Activated T-cell treated with anti-CD3 and anti-CD28 coated beads, Interleukin-2, amount 50 U/mL, for 72 hours (primary cell): ENCODE measurements around the gene LYRM2. TPM values are rescaled to one million over a fixed set of nuclear protein-coding genes. Genes with fewer than 3 reads are reported as not detected.
"Not testable (repeated sequence)": the region's sequence is repeated elsewhere in the genome, so short reads cannot be mapped to it uniquely, and the experiment has no call there.

Experiments used
- ATAC-seq, 2 donors: fragments of 150-1000 bp; cut with Tn5 transposase; replicated peaks in 1 of 2; 2 replicates each; pipeline ENCODE4 v1.10.0; 2021; ENCODE audit warnings: moderate library complexity in 2 of 2, mild to moderate bottlenecking in 1 of 2
- DNase-seq, 2 donors: peaks; one replicate each; pipeline ENCODE4 v3.0.0; 2021 to 2022; ENCODE audit warnings: mixed read lengths in 1 of 2
- H3K27ac Mint-ChIP-seq: one replicate; pipeline ENCODE4 v1.8.0; 2022; ENCODE audit warnings: mild to moderate bottlenecking, moderate library complexity, mixed read lengths
- H3K27me3 Mint-ChIP-seq: one replicate; pipeline ENCODE4 v1.8.0; 2022; ENCODE audit warnings: low read depth, mixed read lengths
- H3K36me3 Mint-ChIP-seq, 2 donors: one replicate each; pipeline ENCODE4 v1.8.0; 2022; ENCODE audit warnings: mixed read lengths in 2 of 2, mild to moderate bottlenecking in 1 of 2; ENCODE audit not compliant: insufficient read depth in 2 of 2
- H3K4me1 Mint-ChIP-seq: one replicate; pipeline ENCODE4 v1.8.0; 2022; ENCODE audit warnings: low read depth, mixed read lengths
- H3K4me3 Mint-ChIP-seq, 2 donors: one replicate each; pipeline ENCODE4 v1.8.0; 2022; ENCODE audit warnings: mild to moderate bottlenecking in 2 of 2, mixed read lengths in 2 of 2, moderate library complexity in 2 of 2
- H3K9me3 Mint-ChIP-seq, 2 donors: one replicate each; pipeline ENCODE4 v1.8.0; 2022; ENCODE audit warnings: mixed read lengths in 2 of 2
- total RNA-seq, 2 donors: library from RNA; stranded (reverse); gene quantifications; one replicate each; pipeline ENCODE4 v1.2.3, GENCODE V29; 2022

Gene LYRM2
- total RNA-seq, 2 donors from 2014 or later, result 17.9 to 18.4 TPM

DNA sequence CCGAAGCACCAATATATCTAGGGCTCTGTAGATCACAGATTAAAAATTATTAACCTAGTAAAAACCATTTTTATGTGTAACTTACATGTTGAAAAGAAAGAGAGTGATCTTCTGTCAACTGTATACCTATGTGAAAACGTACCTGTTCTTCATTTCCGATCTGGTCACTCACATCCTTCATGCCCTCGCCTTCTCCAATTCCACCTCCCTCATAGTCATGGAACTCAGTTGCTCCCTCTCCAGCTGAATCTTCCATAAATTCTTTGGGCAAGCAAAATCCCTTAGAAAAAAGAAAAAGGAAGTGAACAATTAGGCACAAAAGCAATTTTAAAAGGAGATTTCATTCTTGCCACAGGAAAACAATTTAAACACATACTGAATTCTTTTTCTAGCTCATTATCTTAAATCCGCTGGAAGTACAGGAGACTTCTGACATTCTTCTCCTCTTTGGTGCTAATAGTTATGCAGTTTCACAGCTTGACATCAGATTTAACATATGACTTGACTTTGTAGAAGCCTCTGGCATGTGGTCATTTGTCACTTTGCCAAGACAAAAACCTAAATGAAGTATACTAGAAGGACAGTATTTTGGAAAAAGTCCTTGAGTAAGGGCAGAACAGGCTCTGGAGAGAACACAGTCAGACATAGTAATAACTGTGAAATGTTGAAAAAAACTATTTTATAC is 29.5 kb upstream of the LYRM2 start:
- no peaks in the 10 kb centered on the region for H3K9me3 Mint-ChIP-seq
- no peaks in the 10 kb centered on the region for H3K27me3 Mint-ChIP-seq
- peaks cover 7 to 15% of the 10 kb centered on the region in 2 donors for H3K36me3 Mint-ChIP-seq
- DNase-seq, result no peak
- H3K4me3 Mint-ChIP-seq, result no peak overlapping the region
- no peaks in the 10 kb centered on the region for H3K4me1 Mint-ChIP-seq
- H3K27ac Mint-ChIP-seq, result peak overlapping the region; percentile 0
- ATAC-seq, result no peak

DNA sequence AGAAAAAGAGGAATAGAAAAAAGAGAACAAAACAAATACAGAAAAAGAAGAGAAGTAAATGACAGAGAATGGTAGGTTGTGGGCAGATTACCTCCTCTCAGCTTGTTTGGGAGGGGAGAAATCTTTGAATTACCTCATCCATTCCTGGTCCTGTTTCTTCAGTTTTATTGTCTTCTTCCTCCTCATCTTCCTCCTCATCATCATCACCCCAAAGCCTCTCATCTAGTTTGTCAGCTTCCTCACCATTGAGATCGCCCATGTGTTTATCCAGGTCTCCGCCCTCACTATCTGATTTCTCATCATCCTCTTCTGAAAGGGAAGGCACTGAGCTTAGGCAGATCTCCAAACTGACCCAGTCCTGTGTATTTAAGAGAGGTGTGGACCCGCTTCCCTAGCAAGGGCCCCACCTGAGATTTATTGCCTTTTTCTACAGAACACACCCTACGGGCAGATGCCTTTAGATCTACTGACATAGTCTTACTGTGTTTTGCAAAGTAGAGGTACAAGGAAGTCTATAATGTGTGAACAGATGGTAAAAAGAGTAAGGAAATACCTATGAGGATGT is 24.2 kb upstream of the LYRM2 start:
- ATAC-seq (no peak), DNase-seq (no peak)
- H3K27me3 Mint-ChIP-seq, result no peaks in the 10 kb centered on the region
- no peaks in the 10 kb centered on the region for H3K4me1 Mint-ChIP-seq
- no peak overlapping the region for H3K27ac Mint-ChIP-seq
- H3K36me3 Mint-ChIP-seq, result peaks cover 9 to 21% of the 10 kb centered on the region in 2 donors
- no peak overlapping the region for H3K4me3 Mint-ChIP-seq
- no peaks in the 10 kb centered on the region for H3K9me3 Mint-ChIP-seq

DNA sequence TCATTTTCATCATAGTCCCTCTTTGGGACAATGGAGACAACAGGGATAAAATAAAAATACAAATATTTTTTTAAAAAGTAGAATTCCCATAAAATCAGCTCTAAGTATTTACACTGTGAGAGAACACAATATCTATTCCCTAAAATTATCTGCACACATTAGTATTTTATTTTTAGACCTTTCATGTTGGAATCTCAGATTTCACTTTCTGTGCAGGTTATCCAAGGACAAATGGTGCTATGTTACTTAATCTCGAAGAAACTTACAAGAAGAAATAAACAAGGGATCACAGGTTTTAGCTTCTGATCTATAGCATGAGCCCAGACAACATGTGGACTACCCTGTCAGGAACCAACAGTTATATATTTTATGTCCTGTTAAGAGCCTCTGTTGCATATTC is 23.0 kb upstream of the LYRM2 start:
- ATAC-seq, result no peak
- peaks cover 9 to 20% of the 10 kb centered on the region in 2 donors for H3K36me3 Mint-ChIP-seq

DNA sequence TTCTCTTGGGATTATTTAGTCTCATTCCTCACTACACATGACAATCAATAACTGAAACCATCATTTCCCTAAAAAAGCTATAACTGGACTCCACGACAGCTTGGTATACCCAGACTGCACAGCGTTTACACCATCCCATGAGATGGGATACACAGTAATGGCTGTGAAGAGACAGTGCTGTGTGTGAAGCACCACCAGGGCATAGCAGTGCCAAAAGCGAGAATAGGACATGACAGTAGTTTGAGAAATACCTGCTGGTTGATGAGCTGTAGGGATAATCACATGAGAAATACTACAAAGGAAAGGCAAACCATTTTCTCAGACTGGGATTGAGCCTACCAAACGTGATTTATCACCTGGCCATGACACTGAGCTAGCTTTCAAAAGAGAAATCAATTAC is 22.4 kb upstream of the LYRM2 start:
- Mint-ChIP-seq H3K9me3 (no peaks in the 10 kb centered on the region), H3K4me1 (no peaks in the 10 kb centered on the region), H3K36me3 (peaks cover 9 to 20% of the 10 kb centered on the region in 2 donors), H3K27ac (no peak overlapping the region), H3K27me3 (no peaks in the 10 kb centered on the region), H3K4me3 (no peak overlapping the region)
- DNase-seq, result no peak
- ATAC-seq, result no peak

More for the DNA sequence above, 23.0 kb upstream of the LYRM2 start:
- Mint-ChIP-seq H3K4me1 (no peaks in the 10 kb centered on the region), H3K27ac (no peak overlapping the region), H3K4me3 (no peak overlapping the region), H3K27me3 (no peaks in the 10 kb centered on the region), H3K9me3 (no peaks in the 10 kb centered on the region)
- no peak for DNase-seq

DNA sequence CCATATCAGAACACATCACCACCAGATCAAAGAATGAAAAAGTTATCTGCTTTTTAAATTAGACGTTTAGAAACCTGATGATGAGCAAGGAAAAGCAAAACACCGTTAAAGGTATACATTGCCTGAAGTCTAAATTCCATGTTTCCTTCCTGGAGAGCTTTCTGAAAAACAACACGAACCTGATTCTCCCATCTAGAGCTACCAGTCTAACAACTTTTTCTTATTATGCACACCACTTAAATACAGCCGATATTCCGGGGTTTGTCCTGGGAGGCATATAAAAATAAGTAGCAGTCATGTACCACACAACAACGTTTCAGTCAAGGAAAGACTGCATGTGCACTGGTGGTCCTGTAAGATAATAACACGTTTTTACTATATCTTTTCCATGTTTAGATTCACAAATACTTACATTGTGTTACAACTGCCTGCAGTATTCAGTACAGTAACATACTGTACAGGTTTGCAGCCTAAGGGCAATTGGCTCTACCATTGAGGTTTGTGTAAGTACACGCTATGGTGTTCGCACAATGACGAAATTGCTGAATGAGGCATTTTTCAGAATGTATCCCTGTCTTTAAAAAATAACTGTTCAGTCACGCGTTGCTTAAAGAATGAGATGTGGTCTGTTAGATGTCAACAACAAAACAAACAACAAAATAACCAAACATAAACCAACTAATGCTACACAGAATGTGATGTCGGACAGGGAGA is 19.1 kb upstream of the LYRM2 start:
- no peaks in the 10 kb centered on the region for H3K4me1 Mint-ChIP-seq
- H3K27ac Mint-ChIP-seq, result no peak overlapping the region

DNA sequence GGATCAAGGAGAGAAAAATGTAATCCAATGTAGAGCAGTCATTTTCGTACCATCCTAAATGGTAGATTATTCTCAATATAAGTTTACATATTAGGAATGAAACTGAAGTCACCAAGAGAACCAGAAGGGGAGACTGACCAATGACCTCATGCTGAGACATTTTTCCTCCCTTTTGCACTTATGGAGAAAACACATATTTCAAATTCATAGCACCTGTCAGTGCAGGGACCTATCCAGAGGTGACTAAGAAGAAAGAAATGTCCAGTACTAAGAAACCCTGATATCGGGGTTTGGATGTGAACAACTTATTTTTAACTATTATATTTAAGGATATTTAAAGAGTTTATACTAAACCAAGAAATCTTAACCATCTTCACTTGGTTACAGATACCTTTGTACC is 16.6 kb upstream of the LYRM2 start:
- no peak overlapping the region for H3K4me3 Mint-ChIP-seq
- DNase-seq (no peak), ATAC-seq (no peak)
- H3K27me3 Mint-ChIP-seq, result no peaks in the 10 kb centered on the region
- H3K4me1 Mint-ChIP-seq, result no peaks in the 10 kb centered on the region
- no peak overlapping the region for H3K27ac Mint-ChIP-seq
- H3K9me3 Mint-ChIP-seq, result no peaks in the 10 kb centered on the region
- peaks cover 4 to 16% of the 10 kb centered on the region in 2 donors for H3K36me3 Mint-ChIP-seq

More for the DNA sequence above, 19.1 kb upstream of the LYRM2 start:
- Mint-ChIP-seq H3K4me3 (no peak overlapping the region), H3K36me3 (peaks cover 7 to 11% of the 10 kb centered on the region in 2 donors), H3K27me3 (no peaks in the 10 kb centered on the region), H3K9me3 (no peaks in the 10 kb centered on the region)
- no peak for ATAC-seq
- no peak for DNase-seq

DNA sequence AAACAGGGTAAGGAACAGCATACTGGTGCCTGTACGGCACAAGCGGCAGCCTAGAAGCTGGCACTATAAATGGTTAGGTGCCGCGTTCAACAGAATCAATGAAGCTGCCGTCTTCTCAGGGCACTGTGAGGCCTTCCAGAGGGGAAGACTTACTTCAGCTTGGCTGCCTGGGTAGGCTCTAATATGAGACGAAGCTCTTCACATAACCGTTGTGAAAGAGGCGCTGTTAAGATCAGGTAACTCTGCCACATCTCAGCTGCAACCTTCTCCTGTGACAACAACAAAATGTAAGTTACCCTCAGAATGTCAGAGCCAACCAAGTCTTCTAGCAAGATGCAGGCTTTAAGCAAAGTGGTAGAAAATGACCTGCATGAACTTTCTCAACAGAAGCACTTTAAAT is 12.0 kb upstream of the LYRM2 start:
- no peaks in the 10 kb centered on the region for H3K4me1 Mint-ChIP-seq
- H3K27me3 Mint-ChIP-seq, result no peaks in the 10 kb centered on the region
- no peak overlapping the region for H3K4me3 Mint-ChIP-seq
- no peak overlapping the region for H3K27ac Mint-ChIP-seq
- DNase-seq (no peak), ATAC-seq (no peak)
- H3K36me3 Mint-ChIP-seq, result peaks cover 2 to 23% of the 10 kb centered on the region in 2 donors
- no peaks in the 10 kb centered on the region for H3K9me3 Mint-ChIP-seq

DNA sequence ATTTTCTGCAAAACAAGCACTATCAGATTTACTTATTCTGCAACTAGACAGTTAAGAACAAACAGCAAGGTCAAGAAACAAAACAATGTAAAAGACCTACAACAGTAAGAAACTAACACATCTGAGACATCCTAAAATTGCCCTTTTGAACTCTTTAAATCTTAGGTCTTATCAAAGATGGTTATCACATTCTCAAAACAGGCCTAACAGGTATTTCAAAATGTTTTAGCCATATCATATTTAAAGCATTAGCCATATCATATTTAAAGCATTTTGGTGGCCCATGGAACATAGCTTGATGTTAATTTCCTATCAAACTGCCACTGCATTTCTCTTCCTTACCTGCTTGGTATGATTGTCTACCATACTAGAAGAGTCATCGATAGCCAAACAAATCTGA is 11.1 kb upstream of the LYRM2 start:
- peaks cover 2 to 23% of the 10 kb centered on the region in 2 donors for H3K36me3 Mint-ChIP-seq
- no peak for DNase-seq
- ATAC-seq, result no peak
- H3K4me1 Mint-ChIP-seq, result peaks cover 3% of the 10 kb centered on the region
- no peaks in the 10 kb centered on the region for H3K9me3 Mint-ChIP-seq
- H3K27ac Mint-ChIP-seq, result no peak overlapping the region
- H3K4me3 Mint-ChIP-seq, result no peak overlapping the region
- H3K27me3 Mint-ChIP-seq, result no peaks in the 10 kb centered on the region

DNA sequence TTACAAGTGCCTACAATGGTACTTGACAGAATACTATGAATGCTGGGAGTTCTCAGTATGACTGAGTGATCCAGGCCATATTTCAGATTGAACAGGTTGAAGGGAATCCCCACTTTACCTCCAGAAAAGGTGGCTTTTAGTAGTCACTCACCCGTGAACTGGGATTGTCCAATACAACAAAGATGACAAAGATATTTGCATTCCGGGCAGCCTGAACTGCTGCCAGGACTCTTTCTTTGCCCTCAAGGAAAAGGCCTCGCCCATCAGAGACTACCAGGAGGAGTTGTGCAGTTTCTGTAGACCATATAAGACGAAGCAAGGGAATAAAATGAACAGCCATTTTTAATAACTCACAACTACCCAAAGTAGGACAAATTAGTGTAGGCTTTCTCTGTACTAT is 6.3 kb upstream of the LYRM2 start:
- H3K4me1 Mint-ChIP-seq, result peaks cover 10% of the 10 kb centered on the region
- H3K36me3 Mint-ChIP-seq, result peaks cover 3 to 10% of the 10 kb centered on the region in 2 donors
- no peak overlapping the region for H3K4me3 Mint-ChIP-seq
- H3K27ac Mint-ChIP-seq, result peak overlapping the region; percentile 38
- no peaks in the 10 kb centered on the region for H3K9me3 Mint-ChIP-seq
- no peak for ATAC-seq
- H3K27me3 Mint-ChIP-seq, result no peaks in the 10 kb centered on the region
- no peak for DNase-seq

DNA sequence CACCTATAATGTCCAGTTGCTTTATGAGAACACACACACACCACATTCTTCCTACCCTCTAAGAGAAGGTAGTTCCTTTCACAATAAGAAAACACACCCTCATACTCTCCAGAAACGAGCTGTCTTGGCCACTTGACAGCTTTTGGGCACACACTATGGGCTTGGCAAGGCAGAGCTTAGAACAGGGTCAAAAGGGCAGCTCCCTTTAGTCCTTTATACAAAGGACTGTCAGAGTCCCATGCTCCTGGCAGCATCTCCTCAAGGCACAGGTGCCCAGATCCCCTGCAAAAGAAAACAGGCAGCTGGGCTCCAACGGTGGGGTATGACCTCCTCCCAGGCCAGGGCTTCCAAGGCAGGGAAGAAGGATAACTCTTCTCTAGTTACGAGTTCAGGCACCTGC is 4.9 kb upstream of the LYRM2 start:
- Mint-ChIP-seq H3K4me3 (no peak overlapping the region), H3K36me3 (peaks cover 3 to 9% of the 10 kb centered on the region in 2 donors), H3K9me3 (no peaks in the 10 kb centered on the region), H3K27ac (no peak overlapping the region), H3K4me1 (peaks cover 23% of the 10 kb centered on the region), H3K27me3 (no peaks in the 10 kb centered on the region)
- DNase-seq (no peak), ATAC-seq (no peak)

DNA sequence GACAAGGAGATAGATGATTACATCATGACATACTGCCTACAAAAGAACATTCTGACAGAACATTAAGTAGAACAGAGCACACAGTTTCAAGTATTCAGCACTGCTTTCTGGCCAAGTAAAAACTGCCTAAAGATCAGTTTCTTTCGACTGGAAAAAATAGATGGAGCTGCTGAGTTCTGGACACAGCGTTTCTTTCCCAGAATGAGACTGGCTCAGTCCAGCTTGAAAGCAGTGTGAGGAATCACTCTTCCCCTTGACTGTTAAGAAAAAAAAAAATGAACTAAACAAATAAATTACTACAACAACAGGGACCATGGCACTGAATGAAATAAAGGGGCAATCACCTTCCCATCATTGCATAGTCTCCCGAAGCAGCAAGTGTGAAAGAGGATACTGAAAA is 4.4 kb upstream of the LYRM2 start:
- Mint-ChIP-seq H3K4me3 (no peak overlapping the region), H3K27ac (no peak overlapping the region), H3K9me3 (no peaks in the 10 kb centered on the region), H3K4me1 (peaks cover 23% of the 10 kb centered on the region), H3K27me3 (no peaks in the 10 kb centered on the region), H3K36me3 (peaks cover 3 to 7% of the 10 kb centered on the region in 2 donors)
- DNase-seq (no peak), ATAC-seq (no peak)

DNA sequence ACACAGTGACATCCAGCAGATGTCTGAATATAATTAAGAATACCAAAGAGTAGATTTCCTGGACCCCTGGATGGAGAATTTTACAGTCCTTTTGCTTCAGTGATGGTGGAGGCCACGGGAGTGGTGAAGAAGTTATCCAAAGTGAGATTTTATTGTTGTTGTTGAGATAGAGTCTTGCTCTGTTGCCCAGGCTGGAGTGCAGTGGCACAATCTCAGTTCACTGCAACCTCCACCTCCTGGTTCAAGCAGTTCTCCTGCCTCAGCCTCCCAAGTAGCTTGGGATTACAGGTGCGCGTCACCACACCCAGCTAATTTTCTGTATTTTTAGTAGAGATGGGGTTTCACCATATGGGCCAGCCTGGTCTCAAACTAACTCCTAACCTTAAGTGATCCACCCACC is 3.0 kb upstream of the LYRM2 start:
- not testable (repeated sequence) for H3K4me3 Mint-ChIP-seq, ATAC-seq, H3K36me3 Mint-ChIP-seq, H3K27me3 Mint-ChIP-seq, DNase-seq, H3K9me3 Mint-ChIP-seq, H3K27ac Mint-ChIP-seq
- H3K4me1 Mint-ChIP-seq, result peaks cover 28% of the 10 kb centered on the region

DNA sequence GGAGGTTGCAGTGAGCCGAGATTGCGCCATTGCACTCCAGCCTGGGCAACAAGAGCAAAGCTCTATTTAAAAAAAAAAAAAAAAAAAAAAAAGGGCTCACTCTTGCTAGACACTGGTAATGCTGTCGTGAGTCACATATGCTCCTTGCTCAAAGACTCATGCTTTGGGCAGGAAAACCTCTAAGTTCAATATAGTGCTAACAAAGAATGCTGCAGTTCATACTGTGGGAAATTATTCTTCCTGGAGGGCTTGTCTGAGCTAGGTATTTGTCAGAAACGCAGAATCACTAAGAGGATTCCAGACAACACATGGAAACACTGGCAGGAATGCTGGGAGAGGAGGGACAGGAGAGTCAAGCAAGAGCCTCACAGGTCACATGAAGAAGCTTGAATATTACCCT is 2.3 kb upstream of the LYRM2 start:
- ATAC-seq (no peak), DNase-seq (no peak)
- H3K4me3 Mint-ChIP-seq, result no peak overlapping the region
- H3K4me1 Mint-ChIP-seq, result peaks cover 35% of the 10 kb centered on the region
- H3K9me3 Mint-ChIP-seq, result no peaks in the 10 kb centered on the region
- H3K27me3 Mint-ChIP-seq, result no peaks in the 10 kb centered on the region
- H3K27ac Mint-ChIP-seq, result peak overlapping the region; percentile 4
- H3K36me3 Mint-ChIP-seq, result peaks cover 6 to 10% of the 10 kb centered on the region in 2 donors
